HG02884 (cell line): ENCODE measurements around the gene SORCS2.

ENCODE experiments used
- ATAC-seq: cut with Tn5 transposase; IDR thresholded peaks from one replicate; pipeline ENCODE4 v1.9.1; 2021; ENCODE audit warnings: mild to moderate bottlenecking, moderate library complexity; ENCODE audit not compliant: unreplicated experiment

Gene SORCS2

GRCh38 chr4:7620086-7620813 lies 427.9 kb downstream of the SORCS2 start:
- ATAC-seq: no peak

GRCh38 chr4:7620814-7621176 lies 428.5 kb downstream of the SORCS2 start:
- ATAC-seq: no peak

- no peak for ATAC-seq
Observed at GRCh38 chr4:7621252-7622035, 429.1 kb downstream of the SORCS2 start.

- ATAC-seq: no peak
Observed at GRCh38 chr4:7622371-7622770, 430.0 kb downstream of the SORCS2 start.

- ATAC-seq: no peak
Observed at GRCh38 chr4:7623468-7623867, 431.1 kb downstream of the SORCS2 start.

GRCh38 chr4:7624396-7624980 lies 432.1 kb downstream of the SORCS2 start:
- no peak for ATAC-seq

GRCh38 chr4:7625071-7625470 lies 432.7 kb downstream of the SORCS2 start:
- ATAC-seq: no peak

- no peak for ATAC-seq
Observed at GRCh38 chr4:7626531-7626930, 434.2 kb downstream of the SORCS2 start.

GRCh38 chr4:7627251-7628250 lies 435.2 kb downstream of the SORCS2 start:
- no peak for ATAC-seq

GRCh38 chr4:7628432-7628831 lies 436.1 kb downstream of the SORCS2 start:
- no peak for ATAC-seq

GRCh38 chr4:7629501-7630254 lies 437.3 kb downstream of the SORCS2 start:
- no peak for ATAC-seq

- no peak for ATAC-seq
Observed at GRCh38 chr4:7630568-7631287, 438.4 kb downstream of the SORCS2 start.

- ATAC-seq: no peak
Observed at GRCh38 chr4:7631288-7632014, 439.1 kb downstream of the SORCS2 start.

GRCh38 chr4:7632341-7632740 lies 440.0 kb downstream of the SORCS2 start:
- no peak for ATAC-seq

- ATAC-seq: no peak
Observed at GRCh38 chr4:7632971-7633370, 440.6 kb downstream of the SORCS2 start.

GRCh38 chr4:7634661-7635251 lies 442.4 kb downstream of the SORCS2 start:
- no peak for ATAC-seq

GRCh38 chr4:7635445-7636239 lies 443.3 kb downstream of the SORCS2 start:
- no peak for ATAC-seq

GRCh38 chr4:7636240-7636508 lies 443.8 kb downstream of the SORCS2 start:
- ATAC-seq: no peak
